K562 (cell line): Measurements from ENCODE around the gene ASIC3. TPM values are rescaled to one million over a fixed set of nuclear protein-coding genes. Genes with fewer than 3 reads are reported as not detected.
"Not testable (repeated sequence)": the region's sequence is repeated elsewhere in the genome, so short reads cannot be mapped to it uniquely, and the experiment has no call there.

ENCODE experiments used
- BHLHE40 ChIP-seq: IDR thresholded peaks from 2 replicates; pipeline ENCODE4 v1.6.1; 2011; ENCODE audit warnings: low read length, improper control_type of control experiment
- CBFA2T2 ChIP-seq: fragments of 450-650 bp; conservative IDR thresholded peaks from 2 replicates; pipeline ENCODE4 v1.6.1; 2017; ENCODE audit warnings: mild to moderate bottlenecking
- HLTF ChIP-seq: fragments of 450-650 bp; IDR thresholded peaks from 2 replicates; pipeline ENCODE4 v1.6.1; 2016
- MTA1 ChIP-seq: fragments of 450-650 bp; IDR thresholded peaks from 2 replicates; pipeline ENCODE4 v1.6.1; 2017; ENCODE audit warnings: borderline replicate concordance
- OTX1 ChIP-seq: fragments of 450-650 bp; formaldehyde crosslinking; IDR thresholded peaks from 2 replicates; pipeline ENCODE4 v1.4.0; 2022; ENCODE audit warnings: mild to moderate bottlenecking
- TFE3 ChIP-seq: fragments of 450-650 bp; formaldehyde crosslinking; IDR thresholded peaks from 2 replicates; pipeline ENCODE4 v1.4.0; 2020; ENCODE audit warnings: mild to moderate bottlenecking, mixed read lengths
- TOE1 ChIP-seq, 2 experiments: fragments of 450-650 bp in 1 of 2; sonication (generic) in 1 of 2; formaldehyde crosslinking in 1 of 2; IDR thresholded peaks; 2 replicates each; pipeline versions ENCODE4 v1.7.1 to v1.8.0; 2016 to 2022; ENCODE audit warnings: borderline replicate concordance in 2 of 2, mild to moderate bottlenecking in 2 of 2, antibody characterized with exemption in 1 of 2, inconsistent platforms in 1 of 2, low read depth in 1 of 2, missing genetic modification reagents in 1 of 2, moderate library complexity in 1 of 2
- polyA plus RNA-seq, 8 experiments: library from polyadenylated mRNA; depleted of rRNA in 4 of 8; stranded (reverse) in 5 of 8; unstranded in 3 of 8; fragments of >200 nt; fragmentation: Nextera tagmentation in 2 of 8; fragmentation: Illumina TruSeq in 1 of 8; extraction: Ambion mirVana in 2 of 8; extraction: Trizol in 1 of 8; gene quantifications; 2 replicates each; pipeline versions ENCODE4 v1.2.1 to v1.2.3, GENCODE V29; 2011 to 2014; ENCODE audit warnings: inconsistent platforms in 1 of 8, missing spikeins in 1 of 8
- total RNA-seq, 7 experiments: library from RNA; depleted of rRNA in 6 of 7; stranded (reverse); fragments of >200 nt in 6 of 7; fragmentation: Illumina TruSeq in 2 of 7; extraction: Trizol in 2 of 7; gene quantifications; 2 replicates each; pipeline versions ENCODE4 v1.2.1 to v1.2.3, GENCODE V29; 2011 to 2021; ENCODE audit warnings: low replicate concordance in 1 of 7
- TF ChIP-seq, protein P1 (sequence below), 2 experiments: fragments of 450-650 bp; IDR thresholded peaks; 2 replicates each; pipeline ENCODE4 v1.6.1; 2016; ENCODE audit warnings: mild to moderate bottlenecking in 2 of 2, borderline replicate concordance in 1 of 2, low read depth in 1 of 2, moderate library complexity in 1 of 2
- TF ChIP-seq, protein P2 (sequence below): fragments of 450-650 bp; IDR thresholded peaks from 2 replicates; pipeline ENCODE4 v1.6.1; 2016; ENCODE audit warnings: borderline replicate concordance
- TF ChIP-seq, protein P3 (sequence below), 2 experiments: fragments of 450-650 bp; IDR thresholded peaks; 2 replicates each; pipeline ENCODE4 v1.6.1; 2016

ASIC3 gene
- total and polyA plus RNA-seq, 9 of the 15 experiments (the other 6 are each of a cell fraction or from before 2014, with no cell fraction given) = 0.11 to 5.0 (median 0.87) TPM

DNA sequence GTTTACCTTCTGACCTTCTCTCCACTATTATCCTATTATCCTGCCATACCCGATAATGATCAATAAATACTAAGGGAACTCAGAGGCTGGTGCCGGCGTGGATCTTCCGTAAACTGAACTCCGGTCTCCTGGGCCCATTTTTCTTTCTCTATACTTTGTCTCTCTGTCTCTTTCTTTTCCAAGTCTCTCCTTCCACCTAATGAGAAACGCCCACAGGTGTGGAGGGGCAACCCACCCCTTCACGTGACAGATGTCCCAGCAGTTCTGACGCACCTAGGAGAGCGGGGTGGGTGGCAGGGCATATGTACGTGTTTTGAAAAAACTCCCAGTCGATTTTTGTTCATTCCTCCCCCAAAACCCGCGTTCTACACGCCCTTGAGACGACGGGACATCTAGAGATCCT lies 20.6 kb upstream of the ASIC3 start (continued):
- TF ChIP-seq, protein P1, sequence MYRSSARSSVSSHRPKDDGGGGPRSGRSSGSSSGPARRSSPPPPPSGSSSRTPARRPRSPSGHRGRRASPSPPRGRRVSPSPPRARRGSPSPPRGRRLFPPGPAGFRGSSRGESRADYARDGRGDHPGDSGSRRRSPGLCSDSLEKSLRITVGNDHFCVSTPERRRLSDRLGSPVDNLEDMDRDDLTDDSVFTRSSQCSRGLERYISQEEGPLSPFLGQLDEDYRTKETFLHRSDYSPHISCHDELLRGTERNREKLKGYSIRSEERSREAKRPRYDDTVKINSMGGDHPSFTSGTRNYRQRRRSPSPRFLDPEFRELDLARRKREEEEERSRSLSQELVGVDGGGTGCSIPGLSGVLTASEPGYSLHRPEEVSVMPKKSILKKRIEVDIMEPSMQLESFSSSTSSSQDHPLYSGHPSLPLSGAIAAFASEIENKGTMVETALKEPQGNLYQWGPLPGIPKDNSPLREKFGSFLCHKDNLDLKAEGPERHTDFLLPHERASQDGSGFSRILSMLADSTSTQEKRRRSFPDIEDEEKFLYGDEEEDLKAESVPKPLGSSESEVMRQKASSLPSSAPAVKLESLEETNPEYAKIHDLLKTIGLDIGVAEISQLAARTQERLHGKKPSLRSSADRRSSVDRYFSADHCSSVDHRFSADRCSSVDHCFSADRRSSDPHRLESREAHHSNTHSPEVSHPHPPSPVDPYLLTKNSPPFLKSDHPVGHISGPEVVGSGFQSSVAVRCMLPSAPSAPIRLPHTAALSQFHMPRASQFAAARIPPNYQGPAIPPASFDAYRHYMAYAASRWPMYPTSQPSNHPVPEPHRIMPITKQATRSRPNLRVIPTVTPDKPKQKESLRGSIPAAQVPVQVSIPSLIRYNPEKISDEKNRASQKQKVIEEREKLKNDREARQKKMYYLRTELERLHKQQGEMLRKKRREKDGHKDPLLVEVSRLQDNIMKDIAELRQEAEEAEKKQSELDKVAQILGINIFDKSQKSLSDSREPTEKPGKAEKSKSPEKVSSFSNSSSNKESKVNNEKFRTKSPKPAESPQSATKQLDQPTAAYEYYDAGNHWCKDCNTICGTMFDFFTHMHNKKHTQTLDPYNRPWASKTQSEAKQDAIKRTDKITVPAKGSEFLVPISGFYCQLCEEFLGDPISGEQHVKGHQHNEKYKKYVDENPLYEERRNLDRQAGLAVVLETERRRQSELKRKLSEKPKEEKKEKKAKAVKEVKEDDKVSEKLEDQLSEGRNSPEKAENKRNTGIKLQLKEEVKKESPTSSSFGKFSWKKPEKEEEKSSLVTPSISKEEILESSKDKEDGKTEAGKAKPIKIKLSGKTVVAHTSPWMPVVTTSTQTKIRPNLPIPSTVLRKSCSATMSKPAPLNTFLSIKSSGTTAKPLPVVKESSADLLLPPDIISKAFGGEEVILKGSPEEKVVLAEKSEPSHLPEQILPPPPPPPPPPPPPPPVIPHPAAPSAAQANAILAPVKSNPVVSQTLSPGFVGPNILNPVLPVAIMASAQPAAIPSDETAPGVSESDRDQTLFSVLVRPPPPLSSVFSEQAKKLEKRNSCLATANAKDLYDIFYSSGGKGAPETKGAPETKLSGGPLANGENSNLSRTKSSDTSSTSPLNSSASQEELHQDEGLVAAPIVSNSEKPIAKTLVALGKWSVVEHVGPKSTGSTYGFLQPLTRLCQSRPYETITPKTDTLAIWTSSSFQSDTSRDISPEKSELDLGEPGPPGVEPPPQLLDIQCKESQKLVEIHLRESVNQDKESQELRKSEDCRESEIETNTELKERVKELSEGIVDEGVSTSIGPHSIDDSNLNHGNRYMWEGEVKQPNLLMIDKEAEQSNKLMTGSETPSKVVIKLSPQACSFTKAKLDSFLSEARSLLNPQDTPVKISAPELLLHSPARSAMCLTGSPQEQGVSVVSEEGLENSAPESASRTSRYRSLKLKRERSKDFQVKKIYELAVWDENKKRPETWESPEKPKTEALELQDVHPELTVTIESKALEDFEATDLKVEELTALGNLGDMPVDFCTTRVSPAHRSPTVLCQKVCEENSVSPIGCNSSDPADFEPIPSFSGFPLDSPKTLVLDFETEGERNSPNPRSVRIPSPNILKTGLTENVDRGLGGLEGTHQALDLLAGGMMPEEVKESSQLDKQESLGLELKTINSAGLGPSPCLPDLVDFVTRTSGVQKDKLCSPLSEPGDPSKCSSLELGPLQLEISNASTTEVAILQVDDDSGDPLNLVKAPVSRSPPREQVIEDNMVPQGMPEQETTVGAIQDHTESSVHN (IDR thresholded peaks at IDR 0.05; ENCODE audit: borderline replicate concordance in 1 of 2, low read depth in 1 of 2) = peak in 1 of 2 experiments; percentile 40; a peak in 1 of 4 replicates
- TF ChIP-seq TOE1 (IDR thresholded peaks at IDR 0.05; ENCODE audit: borderline replicate concordance) (peak; percentile 5; the same call in 1 of the 2 replicates), OTX1 (peak; percentile 7; the same call in 1 of the 2 replicates), CBFA2T2 (peak; percentile 10; the same call in 1 of the 2 replicates), TFE3 (CRISPR knock-in tag) (0 out of 2 replicates have a peak, but pooled peaks have one; percentile 7), HLTF (0 out of 2 replicates have a peak, but pooled peaks have one; percentile 22), BHLHE40 (peak; percentile 83), MTA1 (peak; percentile 13; the same call in 1 of the 2 replicates)
- TF ChIP-seq TOE1 (CRISPR knock-in tag; IDR thresholded peaks at IDR 0.05; ENCODE audit: borderline replicate concordance, low read depth) = not testable (repeated sequence)
- TF ChIP-seq, protein P2, sequence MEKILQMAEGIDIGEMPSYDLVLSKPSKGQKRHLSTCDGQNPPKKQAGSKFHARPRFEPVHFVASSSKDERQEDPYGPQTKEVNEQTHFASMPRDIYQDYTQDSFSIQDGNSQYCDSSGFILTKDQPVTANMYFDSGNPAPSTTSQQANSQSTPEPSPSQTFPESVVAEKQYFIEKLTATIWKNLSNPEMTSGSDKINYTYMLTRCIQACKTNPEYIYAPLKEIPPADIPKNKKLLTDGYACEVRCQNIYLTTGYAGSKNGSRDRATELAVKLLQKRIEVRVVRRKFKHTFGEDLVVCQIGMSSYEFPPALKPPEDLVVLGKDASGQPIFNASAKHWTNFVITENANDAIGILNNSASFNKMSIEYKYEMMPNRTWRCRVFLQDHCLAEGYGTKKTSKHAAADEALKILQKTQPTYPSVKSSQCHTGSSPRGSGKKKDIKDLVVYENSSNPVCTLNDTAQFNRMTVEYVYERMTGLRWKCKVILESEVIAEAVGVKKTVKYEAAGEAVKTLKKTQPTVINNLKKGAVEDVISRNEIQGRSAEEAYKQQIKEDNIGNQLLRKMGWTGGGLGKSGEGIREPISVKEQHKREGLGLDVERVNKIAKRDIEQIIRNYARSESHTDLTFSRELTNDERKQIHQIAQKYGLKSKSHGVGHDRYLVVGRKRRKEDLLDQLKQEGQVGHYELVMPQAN = peak; percentile 93
- TF ChIP-seq, protein P3, sequence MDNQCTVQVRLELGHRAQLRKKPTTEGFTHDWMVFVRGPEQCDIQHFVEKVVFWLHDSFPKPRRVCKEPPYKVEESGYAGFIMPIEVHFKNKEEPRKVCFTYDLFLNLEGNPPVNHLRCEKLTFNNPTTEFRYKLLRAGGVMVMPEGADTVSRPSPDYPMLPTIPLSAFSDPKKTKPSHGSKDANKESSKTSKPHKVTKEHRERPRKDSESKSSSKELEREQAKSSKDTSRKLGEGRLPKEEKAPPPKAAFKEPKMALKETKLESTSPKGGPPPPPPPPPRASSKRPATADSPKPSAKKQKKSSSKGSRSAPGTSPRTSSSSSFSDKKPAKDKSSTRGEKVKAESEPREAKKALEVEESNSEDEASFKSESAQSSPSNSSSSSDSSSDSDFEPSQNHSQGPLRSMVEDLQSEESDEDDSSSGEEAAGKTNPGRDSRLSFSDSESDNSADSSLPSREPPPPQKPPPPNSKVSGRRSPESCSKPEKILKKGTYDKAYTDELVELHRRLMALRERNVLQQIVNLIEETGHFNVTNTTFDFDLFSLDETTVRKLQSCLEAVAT (IDR thresholded peaks at IDR 0.05) = peak in 1 of 2 experiments; percentile 65; a peak in 1 of 4 replicates
